Erythroblast (primary cell): Measurements from ENCODE around the gene TMEM114.

Experiments used
- GATA1 ChIP-seq: IDR thresholded peaks from 2 replicates; pipeline ENCODE4 v1.6.1; 2011; ENCODE audit warnings: low read depth, mild to moderate bottlenecking, control low read depth, low read length, moderate library complexity
- POLR2A ChIP-seq: IDR thresholded peaks from 2 replicates; pipeline ENCODE4 v1.6.1; 2011; ENCODE audit warnings: mild to moderate bottlenecking, low read length

DNA sequence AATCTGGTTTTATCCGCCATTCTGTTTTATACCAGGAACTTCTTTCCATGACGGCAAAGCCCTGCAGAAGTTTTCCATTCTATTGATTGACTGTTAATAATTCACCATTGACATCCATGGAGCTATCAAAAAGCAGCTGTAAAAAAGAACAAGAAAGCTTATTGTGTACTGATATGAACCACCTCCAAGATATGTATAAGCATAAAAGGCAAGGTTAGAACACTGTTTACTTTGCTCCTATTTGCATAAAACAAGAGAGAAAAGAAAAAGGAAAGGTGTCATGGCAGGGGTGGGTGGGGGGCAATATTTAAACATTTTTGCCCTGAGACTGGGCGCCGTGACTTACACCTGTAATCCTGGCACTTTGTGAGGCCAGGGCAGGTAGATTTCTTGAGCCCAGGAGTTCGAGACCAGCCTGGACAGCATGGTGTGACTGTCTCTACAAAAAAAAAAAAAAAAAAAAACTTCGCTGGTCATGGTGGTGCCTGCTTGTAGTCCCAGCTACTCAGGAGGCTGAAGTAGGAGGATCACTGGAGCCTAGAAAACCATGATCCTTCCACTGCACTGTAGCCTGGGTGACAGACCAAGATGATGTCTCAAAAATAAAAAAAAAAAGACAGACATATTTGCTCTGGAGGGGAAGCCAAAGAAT is 52.5 kb downstream of the TMEM114 start:
- TF ChIP-seq POLR2A, result no peak
- TF ChIP-seq GATA1, result no peak
